NOMO-1 treated with dmso at 0.1 percent for 144 hours (cell line): ENCODE data around the gene TEX13C.
"Not testable (repeated sequence)": the region's sequence is repeated elsewhere in the genome, so short reads cannot be mapped to it uniquely, and the experiment has no call there.

Experiments used
- DNase-seq: peaks from one replicate; lab custom pipeline; 2025; ENCODE audit not compliant: unreplicated experiment; lab: John Stamatoyannopoulos, UW

TEX13C gene

GRCh38 chrX:125319646-125320521 is at the start of gene TEX13C:
TEX13C (plus strand) TSS chrX:125319871; CDS start chrX:125320120, 249 bp downstream.
- no peak for DNase-seq

- DNase-seq, result no peak
These were observed 32.4 kb upstream of the TEX13C start for GRCh38 chrX:125287282-125287681.

DNA sequence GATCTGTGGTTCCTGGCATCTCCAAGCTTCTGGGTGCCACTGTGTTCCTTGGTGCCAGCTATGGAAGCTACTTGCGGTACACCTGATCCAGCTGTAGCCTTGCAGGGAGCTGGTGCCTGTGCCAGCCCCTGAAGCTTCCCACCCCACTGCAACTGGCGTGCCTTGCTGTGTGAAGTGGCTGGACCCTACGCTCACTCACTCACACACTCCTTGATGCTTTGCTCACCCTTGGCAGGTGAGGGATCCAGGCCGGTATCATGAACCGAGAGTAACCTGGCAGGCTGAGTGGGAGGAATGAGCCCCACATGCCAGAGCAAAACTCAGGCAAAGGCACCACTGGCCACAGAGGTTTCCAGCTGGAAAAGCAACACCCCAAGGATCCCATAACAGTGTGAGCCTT is 31.3 kb upstream of the TEX13C start:
- no peak for DNase-seq

DNA sequence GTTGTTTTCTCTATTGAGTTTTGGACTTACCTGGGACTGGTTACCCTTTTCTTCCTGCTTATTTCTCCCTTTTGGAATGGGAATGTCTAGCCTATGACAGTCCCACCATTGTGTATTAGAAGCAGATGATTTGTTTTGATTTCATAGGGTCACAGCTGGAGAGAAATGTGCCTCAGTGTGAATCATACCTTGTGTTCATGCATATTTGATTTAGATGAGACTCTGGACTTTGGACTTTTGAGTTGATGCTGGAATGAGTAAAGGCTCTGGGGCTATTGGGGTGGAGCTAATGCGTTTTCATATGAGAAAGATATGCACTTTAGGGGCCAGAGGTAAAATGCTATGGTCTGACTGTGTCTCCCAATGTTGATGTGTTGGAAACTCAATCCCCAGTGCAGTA is 30.5 kb upstream of the TEX13C start:
- DNase-seq, result no peak

DNA sequence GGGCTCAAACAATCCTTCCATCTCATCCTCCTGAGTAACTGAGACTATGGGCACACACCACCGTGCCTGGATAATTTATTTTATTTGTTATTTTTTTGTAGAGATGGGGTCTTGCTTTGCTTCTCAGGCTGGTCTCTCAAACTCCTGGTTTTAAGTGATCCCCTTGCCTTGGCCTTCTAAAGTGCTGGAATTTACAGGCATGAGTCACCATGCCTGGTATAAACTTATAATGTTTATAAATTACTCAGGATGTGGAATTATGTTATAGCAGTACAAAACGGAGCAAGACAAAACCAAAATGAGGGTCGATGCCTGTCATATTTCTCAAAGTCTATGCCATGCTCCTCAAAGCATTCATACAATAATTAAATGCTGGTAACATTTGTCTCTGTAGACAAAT is 29.8 kb upstream of the TEX13C start:
- no peak for DNase-seq

DNA sequence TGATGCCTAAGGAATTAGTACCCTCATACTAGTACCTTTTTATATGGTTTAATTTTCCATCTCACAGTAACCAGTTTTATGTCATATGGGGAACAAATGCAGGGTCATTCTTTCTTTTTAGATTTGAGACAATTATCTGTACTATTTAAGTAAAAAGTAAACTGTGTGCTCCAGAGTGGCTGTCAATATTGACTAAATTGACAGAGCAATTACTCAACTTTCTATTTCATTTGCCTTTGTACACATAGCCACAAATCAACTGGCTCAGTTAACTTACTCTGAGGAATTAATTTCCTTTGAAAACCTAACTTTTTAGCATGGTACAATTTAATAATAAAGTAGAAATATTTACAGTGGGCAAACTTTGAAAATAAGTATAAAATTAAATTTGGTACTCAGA is 28.5 kb upstream of the TEX13C start:
- DNase-seq, result no peak

- DNase-seq, result peak; percentile 39
These were observed 25.6 kb upstream of the TEX13C start for GRCh38 chrX:125293850-125294780.

DNA sequence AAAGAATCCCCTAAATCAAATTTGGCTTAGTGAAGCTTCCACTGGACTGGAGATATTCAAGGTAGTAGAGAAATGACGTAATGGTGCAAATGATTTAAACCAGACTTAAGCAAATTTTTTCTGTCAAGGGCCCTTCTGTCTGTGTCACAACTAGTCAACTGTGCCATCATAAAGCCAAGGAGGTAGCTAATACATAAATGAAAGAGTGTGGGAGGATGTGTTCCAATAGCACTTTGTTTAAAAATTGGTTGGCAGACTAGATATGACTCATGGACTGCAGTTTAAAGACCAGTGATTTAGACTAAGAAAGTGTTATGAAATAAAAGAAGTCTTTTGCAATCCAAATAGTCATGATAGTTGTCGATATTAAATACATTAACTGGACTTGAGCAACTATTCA is 24.3 kb upstream of the TEX13C start:
- DNase-seq, result peak; percentile 14

GRCh38 chrX:125298871-125299270 is 20.8 kb upstream of the TEX13C start:
- no peak for DNase-seq

DNA sequence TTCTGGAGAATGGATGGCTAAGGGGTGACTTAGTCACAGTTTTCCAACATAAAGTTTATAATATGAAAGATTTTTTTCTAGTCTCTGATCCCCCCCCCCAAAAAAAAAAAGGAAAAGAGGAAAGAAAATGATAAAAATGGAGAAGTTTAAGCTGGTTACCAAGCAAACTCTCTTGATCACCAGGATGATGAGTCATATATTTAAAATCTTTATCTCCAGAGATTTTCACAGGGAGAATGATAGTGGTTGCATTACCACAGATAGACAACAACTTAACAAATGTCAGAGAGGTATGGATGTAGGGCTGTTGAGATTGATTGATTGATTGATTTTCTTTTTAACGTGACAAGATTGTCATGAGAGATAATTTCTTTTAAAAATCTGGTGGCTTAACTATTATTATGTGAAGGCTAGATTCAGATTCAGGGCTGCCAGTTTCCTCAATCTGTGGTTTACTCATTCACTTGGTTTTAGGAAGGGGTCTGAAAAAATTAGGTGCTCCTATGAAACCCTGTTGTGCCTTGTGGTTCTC is 13.3 kb upstream of the TEX13C start:
- no peak for DNase-seq

DNA sequence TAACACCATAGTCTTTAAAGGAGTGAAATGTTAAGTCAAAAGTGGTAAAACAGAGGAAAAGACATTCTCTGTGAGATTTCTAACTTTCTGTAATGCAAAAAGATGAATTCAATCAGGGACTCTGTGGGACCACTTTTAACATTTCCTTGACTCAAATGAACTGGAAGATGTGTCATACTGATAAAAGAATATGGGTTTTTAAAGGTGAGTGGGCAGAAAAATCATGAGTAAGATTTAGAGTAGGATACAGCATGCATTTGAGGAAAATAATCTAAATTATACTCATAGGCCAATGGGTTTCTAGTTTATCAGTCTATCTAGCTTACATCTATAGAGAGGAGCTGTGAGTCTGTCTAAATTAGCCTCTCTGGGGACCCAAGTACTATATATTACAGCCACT is 11.0 kb upstream of the TEX13C start:
- no peak for DNase-seq

DNA sequence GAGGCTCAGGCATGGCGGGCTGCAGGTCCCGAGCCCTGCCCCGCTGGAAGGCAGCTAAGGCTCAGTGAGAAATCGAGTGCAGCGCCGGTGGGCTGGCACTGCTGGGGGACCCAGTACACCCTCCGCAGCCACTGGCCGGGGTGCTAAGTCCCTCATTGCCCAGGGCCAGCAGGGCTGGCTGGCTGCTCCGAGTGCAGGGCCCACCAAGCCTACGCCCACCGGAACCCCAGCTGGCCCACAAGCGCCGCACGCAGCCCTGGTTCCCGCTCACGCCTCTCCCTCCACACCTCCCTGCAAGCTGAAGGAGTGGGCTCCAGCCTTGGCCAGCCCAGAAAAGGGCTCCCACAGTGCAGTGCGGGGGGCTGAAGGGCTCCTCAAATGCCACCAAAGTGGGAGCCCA is 505 bp upstream of the TEX13C start:
- DNase-seq, result not testable (repeated sequence)

- no peak for DNase-seq
These were observed 2.8 kb downstream of the TEX13C start for GRCh38 chrX:125322431-125322830.

- no peak for DNase-seq
These were observed 6.9 kb downstream of the TEX13C start for GRCh38 chrX:125326599-125326998.

DNA sequence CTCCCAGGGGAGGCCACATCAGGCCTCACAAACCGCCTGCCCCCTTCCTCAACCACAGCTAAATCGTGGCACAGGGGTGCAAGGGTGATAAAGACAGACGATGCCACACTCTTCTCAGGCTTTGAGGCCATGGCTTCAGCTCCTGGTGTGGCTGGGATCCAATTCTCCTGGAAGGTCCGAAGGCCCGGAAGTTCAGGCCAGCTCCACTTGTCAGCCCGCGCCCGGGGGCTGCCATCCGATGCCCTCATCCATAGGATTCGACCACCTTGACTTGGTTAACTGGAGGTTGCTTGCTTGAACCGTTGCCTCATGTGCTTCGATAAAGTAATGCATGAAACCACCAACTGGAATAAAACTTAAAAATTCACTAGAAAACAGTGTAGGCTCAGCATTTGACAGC is 8.2 kb downstream of the TEX13C start:
- DNase-seq, result no peak

DNA sequence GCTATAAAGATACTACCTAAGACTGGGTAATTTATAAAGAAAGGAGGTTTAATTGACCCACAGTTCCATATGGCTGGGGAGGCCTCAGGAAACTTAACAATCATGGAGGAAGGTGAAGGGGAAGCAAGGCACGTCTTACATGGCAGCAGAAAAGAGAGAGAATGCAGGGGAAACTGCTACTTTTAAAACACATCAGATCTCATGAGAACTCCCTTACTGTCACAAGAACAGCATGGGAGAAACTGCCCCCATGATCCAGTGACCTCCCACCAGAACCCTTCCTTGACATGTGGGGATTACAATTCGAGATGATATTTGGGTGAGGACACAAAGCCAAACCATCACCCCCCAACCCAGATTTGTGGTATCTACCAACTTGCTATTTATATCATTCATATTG is 13.9 kb downstream of the TEX13C start:
- no peak for DNase-seq

DNA sequence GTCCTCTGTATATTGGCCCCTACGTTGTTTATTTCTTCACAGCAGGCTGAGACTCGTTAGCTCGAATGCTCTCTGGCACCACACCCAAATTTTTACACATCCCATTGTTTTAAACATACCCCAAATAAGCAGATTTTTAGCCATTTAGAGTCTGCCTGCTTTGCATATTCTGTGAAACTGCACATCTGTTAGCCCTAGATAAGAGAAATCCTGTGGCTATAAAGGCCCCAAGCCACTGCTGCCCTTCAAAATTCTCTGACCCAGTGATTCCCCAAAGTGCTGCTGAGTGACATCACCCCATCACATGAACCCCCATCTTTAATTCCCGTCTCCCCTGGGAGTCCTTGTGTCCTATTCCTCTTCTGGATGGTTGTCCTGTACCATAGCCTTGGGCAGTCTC is 20.8 kb downstream of the TEX13C start:
- DNase-seq, result no peak

DNA sequence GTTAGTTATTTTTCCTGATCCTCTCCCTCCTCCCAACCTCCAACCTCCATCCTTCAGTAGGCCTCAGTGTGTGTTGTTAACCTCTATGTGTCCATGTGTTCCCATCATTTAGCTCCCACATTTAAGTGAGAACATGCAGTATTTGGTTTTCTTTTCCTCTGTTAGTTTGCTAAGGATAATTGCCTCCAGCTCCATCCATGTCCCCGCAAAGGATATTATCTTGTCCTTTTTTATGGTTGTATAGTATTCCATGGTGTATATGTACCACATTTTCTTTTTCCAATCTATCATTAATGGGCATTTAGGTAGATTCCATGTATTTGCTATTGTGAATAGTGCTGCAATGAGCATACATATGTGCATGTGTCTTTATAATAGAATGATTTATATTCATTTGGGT is 54.5 kb downstream of the TEX13C start:
- no peak for DNase-seq
